ENCODE measurements around the gene NMB.

NMB gene

DNA sequence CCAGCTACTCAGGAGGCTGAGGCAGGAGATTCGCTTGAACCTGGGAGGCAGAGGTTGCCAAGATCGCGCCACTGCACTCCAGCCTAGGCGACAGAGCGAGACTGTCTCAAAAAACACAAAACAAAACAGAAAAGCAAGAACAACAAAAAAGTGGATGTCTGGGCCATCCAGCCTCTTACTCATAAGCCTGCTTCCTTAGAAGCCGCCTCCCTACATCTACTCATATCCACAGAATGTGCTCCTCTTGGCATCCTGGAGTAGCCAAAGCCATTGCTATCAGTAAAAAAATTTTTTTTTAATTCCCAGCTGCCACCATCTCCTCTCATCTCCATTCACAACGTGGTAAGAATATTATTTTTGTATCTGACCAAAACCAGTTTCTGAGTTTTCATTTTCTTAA is 46.4 kb downstream of the NMB start:
- DNase-seq (ENCODE audit: low read depth) = no peak

DNA sequence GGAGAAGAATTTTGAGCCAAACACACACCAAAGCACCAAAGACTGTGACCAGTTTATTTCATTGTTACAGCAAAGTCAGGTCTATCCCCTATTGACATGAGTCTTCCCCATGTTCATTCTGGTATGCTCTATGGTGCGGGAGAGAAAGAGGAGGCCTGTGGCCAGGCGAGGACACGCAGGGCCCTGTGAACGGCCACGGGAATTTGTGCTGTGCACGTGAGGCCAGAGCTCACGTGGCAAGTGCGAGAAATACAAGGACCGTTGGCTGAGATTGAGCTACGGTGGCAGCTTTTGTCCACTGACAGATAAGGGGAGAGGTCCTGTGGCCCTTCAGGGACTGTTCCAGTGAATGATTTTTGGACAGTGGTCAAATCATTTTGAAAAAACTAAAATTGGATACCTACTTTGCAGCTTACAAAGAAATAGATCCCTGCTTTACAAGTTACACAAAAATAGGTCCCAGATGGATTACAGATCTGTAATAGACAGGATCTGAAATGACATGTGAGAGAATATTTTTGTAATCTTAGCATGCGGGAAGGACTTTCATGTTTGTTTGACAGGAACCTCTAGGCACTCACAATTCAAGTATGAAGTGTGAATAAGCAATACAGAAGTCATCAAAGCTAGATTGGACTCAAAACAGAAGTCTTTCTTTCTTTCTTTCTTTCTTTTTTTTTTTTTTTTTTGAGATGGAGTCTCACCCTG is 48.0 kb downstream of the NMB start:
- no peak for DNase-seq (ENCODE audit: low read depth)

DNA sequence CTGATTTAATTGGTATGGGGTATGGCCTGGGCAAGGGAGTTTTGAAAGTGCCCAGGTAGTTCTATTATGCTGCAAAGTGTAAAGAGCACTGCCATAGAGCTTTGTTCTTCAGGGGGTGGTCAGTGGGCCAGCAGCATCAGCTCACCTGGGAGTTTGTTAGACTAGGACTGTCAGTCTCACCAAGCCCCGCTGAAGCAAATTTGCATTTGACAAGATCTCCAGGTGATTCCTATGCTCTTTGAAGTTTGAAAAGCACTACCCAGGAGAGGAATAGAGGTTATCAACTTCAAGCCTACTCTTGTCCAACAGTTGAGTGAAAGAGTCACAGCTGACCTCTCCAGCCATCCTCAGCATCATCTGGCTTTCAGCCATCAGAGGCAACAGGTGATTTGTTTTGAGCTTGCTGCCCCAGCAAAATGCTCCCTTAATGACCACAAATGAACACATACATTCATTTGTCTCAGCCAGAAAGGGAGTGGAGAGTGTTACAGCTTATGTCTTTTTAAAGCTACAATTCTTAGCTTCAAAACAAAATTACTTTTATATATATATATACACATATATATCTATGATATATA is 49.2 kb downstream of the NMB start:
- DNase-seq (ENCODE audit: low read depth) = no peak

DNA sequence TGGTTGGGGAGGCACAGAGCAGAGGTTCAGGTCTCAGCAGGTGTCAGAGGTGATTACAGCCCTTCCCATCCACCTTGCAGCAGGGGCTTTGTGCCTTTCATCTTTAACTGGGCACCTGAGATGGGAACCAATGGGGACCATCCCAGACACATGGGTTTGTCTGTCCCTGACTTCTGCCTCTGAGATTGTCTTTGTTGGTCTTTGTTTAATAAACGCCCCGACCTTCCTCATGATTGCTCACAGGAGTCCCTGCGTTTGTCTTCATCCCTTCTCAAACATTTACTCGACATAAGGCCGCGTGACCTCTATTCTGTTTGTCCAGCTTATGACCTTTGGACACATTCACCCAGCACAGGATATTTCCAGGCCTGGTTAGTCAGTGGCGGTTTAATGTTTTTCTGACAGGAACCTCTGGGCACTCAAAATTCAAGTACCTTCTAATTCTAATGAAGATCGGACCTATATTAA is 51.3 kb downstream of the NMB start:
- no peak for DNase-seq (ENCODE audit: low read depth)

DNA sequence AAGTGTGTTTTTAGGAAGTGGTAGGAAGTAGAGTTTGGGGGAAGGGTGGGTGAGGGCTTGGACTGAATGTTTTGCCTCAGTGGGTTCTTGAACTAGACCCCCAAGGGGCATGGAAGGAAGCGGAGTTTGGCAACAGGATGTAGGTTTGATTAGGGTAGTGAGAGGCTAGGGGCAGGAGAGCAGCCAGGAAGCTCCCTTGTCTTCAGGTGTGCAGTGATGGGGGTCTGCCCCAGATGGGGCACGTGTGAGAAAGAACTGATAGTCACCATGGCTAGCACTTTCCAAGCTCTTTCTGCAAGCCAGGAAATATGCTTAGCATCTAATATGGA is 52.5 kb downstream of the NMB start:
- no peak for DNase-seq (ENCODE audit: low read depth)
